ENCODE measurements around the gene DPH2.

DNA sequence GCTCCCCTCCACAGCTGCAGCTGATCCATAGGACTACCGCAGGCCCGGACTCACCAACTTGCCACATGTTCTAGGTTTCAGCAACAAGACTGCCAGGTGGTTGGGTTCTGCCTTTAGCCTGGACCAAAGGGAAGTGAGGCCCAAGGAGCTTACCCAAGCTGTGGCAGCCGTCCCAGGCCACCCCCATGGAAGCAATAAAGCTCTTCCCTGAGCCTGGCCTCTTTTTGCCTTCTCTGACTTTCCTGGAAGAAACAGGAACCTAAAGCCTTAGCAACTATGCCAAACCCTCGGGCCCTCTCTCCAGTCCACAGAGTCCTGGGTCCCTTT lies 38.9 kb upstream of the DPH2 start:
- TF ChIP-seq BRCA1 (IDR thresholded peaks at IDR 0.05; ENCODE audit: low read depth, low read length) (no peak), CHD2 (IDR thresholded peaks at IDR 0.05; ENCODE audit: low read length) (no peak), RAD21 (IDR thresholded peaks at IDR 0.05 in 1 of 2, conservative IDR thresholded peaks at IDR 0.05 in 1 of 2; ENCODE audit: low read depth in 2 of 2, low read length in 2 of 2) (no peak), SUZ12 (IDR thresholded peaks at IDR 0.05; ENCODE audit: low read length) (no peak)

Measured in H1 (cell line).